Measurements from ENCODE around the gene GNG8. TPM values are rescaled to one million over a fixed set of nuclear protein-coding genes. Genes with fewer than 3 reads are reported as not detected.

Gene GNG8
- total RNA-seq, 4 donors from 2014 or later, result not detected

DNA sequence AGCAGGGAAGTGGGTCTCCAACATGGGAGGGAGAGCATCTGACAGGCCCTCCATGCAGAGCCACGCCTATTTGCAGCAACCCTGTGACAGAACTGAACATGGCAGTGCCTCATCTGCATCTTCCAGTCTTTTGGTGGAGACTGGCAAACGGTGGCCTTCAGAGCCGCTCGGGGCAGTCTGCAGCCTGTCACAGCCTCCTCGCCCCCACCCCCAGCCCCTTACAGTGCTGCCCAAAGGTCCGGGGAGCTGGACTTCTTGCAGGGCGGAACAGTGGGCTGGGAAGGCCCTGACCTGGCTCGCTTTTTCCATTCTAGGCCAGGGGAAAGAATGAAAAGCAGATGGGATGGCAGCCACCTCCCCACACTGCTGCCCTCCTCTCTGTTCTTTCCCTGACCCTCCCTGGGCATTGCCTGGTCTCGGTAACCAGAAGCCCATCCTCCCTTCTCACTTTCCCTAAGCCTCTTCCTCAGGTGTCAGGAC lies 32.2 kb downstream of the GNG8 start:
- TF ChIP-seq CTCF (IDR thresholded peaks at IDR 0.05; ENCODE audit: low read depth), result no peak

DNA sequence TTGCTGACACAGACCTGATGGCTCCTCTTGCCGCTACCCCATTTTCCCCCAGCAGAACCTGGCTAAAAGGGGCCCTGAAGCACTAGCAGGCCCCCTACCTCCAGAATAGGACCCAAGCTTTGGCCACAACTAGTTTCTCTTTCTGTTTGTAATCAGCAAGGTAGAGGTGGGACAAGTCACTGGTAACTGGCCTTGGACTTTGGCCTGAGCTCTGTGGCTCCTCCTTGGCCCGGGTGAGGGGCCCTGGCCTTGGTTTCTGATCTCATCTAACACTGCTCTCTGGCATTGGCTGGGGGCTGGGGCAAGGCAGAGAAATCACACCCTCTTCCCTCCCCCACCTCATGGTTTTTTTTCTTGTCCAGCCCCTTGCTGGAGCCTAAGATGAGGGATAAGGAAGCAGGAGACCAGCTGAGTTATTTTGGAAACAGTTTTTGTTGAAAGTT lies 32.8 kb downstream of the GNG8 start:
- TF ChIP-seq CTCF (IDR thresholded peaks at IDR 0.05; ENCODE audit: low read depth), result no peak

DNA sequence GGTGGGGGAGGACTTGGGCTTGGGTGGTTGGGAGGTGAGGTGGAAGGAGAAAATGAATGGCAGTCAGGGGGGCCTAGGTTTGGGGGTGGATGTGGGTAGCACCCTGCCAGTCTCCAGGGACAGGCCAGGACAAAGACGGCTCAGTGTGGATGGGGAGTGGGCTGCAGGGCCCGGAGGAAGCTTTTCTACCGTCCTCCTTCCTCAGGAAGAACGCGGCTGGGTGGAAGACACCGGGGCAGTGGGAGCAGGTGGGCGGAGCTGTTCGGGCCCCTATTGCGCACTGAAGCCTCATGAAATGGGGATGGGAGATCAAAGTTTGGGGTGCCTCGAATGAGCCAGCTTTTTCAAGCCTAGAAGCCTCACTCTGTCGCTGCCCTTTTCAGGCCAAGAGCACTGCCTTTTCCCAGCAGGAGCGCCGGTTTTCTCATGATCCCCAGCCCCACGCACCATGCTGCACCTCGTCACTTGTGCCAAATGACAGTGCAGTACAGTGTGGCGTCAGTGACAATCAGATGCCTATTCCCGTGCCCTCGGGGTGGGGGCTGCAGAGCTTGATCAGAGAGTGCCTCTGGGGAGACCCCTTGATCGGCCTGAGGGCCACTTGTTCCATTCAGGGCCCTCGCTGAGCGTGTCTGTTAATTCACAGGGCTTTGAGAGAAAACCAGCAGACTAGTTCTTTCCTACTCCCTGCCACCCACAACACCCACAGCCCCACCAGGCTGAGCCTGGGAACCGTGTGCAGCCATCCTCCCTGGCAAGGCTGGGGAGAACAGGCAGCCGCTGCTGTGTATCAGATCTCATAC lies 33.4 kb downstream of the GNG8 start:
- TF ChIP-seq CTCF (IDR thresholded peaks at IDR 0.05; ENCODE audit: low read depth), result no peak

DNA sequence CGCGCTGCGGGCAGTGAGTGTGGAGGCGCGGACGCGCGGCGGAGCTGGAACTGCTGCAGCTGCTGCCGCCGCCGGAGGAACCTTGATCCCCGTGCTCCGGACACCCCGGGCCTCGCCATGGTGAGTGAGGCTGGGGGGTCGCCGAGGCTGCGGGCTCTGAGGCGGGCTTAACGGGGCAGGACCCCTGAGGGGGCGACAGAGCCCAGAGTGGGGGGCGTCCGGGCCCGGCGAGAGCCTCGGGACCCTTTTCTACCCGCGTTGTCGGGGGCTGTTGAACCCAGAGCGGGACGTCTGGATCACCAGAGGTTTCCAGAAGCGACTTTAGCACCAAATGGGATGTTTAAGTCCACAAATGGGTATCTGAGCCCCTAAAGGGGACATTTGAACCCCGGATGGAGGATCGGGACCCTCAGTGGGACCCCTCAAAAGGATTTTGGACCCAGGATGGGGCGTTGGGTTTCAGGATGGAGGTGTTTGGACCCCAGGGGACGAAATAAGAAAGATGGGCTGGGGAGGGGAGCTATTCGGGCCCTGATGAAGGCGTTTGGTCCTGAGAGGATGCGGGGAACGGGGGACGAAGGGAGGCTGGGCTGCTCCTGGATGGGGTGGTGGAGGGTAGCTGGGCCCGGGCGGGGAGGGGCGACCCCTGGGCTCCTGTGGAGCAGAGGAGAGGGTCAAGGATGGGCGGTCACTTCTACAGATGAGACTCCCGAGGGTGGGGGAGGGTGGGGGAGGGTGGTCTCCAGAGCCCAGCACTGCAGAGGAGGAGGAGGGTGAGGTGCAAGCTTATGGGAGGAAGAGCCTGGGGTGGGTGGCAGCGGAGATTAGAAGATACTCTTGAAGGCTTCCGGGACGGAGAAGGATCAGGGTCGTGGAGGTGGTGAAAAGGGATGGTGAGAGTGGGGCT lies 34.4 kb downstream of the GNG8 start, which contains the start of gene CALM3:
CALM3 (plus strand) TSS at position 13 of the 907 bp plus-strand sequence; CDS start at position 118, 105 bp downstream.
- no peak for TF ChIP-seq CTCF (IDR thresholded peaks at IDR 0.05; ENCODE audit: low read depth)

DNA sequence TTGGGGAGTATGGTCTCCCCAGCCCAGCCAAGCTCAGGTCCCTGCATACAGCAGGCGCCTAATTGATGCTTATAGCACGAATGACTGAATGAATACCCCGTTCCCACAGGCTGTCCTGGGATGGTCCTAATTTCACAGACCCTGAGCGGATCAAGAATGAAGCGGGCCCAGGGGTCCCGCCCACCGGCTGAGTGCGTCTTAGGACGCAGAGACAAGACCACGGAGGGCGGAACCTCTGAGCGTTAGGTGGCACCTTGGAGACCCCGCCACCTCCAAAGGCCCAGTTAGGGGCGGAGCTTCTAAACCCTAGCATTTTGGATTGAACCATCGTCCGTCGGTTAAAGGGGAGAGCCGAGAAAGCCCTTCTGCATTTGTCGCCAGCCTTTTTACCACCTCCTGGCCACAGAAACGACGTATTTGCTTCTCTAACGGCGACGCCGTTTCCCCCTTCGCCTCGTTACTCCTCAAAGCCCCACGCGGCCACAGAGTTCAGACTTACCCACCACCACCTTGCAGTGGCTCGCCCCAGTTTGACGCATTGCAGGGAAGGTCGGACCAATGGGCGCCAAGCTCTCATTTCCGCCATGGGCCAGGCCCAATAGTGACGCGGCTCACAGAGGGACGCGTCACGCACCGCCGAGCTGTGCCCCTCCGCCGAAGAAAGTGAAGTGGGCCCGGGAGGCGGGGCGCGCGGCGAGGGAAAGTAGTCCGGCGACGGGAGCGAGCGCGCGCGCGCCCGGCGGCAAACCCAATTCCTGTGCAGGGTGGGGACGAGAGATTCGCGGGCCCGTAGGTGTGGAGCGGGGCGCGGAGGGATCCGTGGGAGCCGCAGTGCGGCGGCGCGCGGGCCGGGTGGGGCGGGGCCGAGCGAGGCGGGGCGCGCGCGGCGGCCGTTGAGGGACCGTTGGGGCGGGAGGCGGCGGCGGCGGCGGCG lies 35.4 kb downstream of the GNG8 start:
- no peak for TF ChIP-seq CTCF (IDR thresholded peaks at IDR 0.05; ENCODE audit: low read depth)

GRCh38 chr19:46599716-46600373 lies 36.2 kb downstream of the GNG8 start:
- TF ChIP-seq CTCF (IDR thresholded peaks at IDR 0.05; ENCODE audit: low read depth), result no peak

All from subcutaneous adipose tissue (tissue), 4 donors.